H1 (cell line): ENCODE measurements around the gene SUPT7L. TPM values are rescaled to one million over a fixed set of nuclear protein-coding genes. Genes with fewer than 3 reads are reported as not detected.

Experiments
- CTCF ChIA-PET: fragments of 300-600 bp; sonication (Branson Sonifier 250); formaldehyde crosslinking; loops from one replicate; lab custom pipeline; 2021; ENCODE audit not compliant: partially characterized antibody; lab: Charles Lee
- POLR2A ChIA-PET: fragments of 300-600 bp; sonication (Branson Sonifier 250); formaldehyde crosslinking; loops from one replicate; lab custom pipeline; 2021; ENCODE audit warnings: inconsistent platforms; ENCODE audit not compliant: partially characterized antibody; lab: Charles Lee
- DNase-seq, 2 experiments: peaks; one replicate each; pipeline versions ENCODE4 v3.0.0 to v3.0.0-alpha.2; 2010 to 2022; ENCODE audit warnings: low spot score in 2 of 2, low read depth in 1 of 2, mixed read lengths in 1 of 2
- FAIRE-seq: peaks from 2 replicates; lab custom pipeline; 2011; peaks lifted over from hg19 to GRCh38; lab: Jason Lieb, UNC
- H2AFZ ChIP-seq: 2 replicates; pipeline ENCODE4 v1.8.1; 2012; ENCODE audit warnings: low read length, inconsistent platforms
- H2AK5ac ChIP-seq: 2 replicates; pipeline ENCODE4 v1.6.1; 2013; ENCODE audit warnings: low read depth, low read length
- H2BK120ac ChIP-seq: replicated peaks from 2 replicates; pipeline ENCODE3; 2013; ENCODE audit warnings: low read depth, low read length, inconsistent platforms
- H2BK12ac ChIP-seq: 2 replicates; pipeline ENCODE4 v1.6.1; 2013; ENCODE audit warnings: low read depth, low read length
- H2BK15ac ChIP-seq: 2 replicates; pipeline ENCODE4 v1.6.1; 2013; ENCODE audit warnings: low read length
- H2BK20ac ChIP-seq: 2 replicates; pipeline ENCODE4 v1.6.1; 2013; ENCODE audit warnings: low read length
- H2BK5ac ChIP-seq: 2 replicates; pipeline ENCODE4 v1.6.1; 2013; ENCODE audit warnings: low read depth, low read length
- H3K14ac ChIP-seq: 2 replicates; pipeline ENCODE4 v1.6.1; 2013; ENCODE audit warnings: inconsistent platforms; ENCODE audit not compliant: insufficient read length
- H3K18ac ChIP-seq: 2 replicates; pipeline ENCODE4 v1.6.1; 2013; ENCODE audit warnings: low read length; ENCODE audit errors: extremely low read depth
- H3K23ac ChIP-seq: 2 replicates; pipeline ENCODE4 v1.6.1; 2013; ENCODE audit warnings: inconsistent platforms; ENCODE audit not compliant: insufficient read length
- H3K23me2 ChIP-seq: 2 replicates; pipeline ENCODE4 v1.6.1; 2013; ENCODE audit warnings: low read depth, low read length
- H3K27ac ChIP-seq: 2 replicates; pipeline ENCODE4 v1.6.1; 2011; ENCODE audit warnings: low read depth, low read length, inconsistent platforms
- H3K27me3 ChIP-seq, 4 experiments: replicated peaks in 1 of 4; 1 replicate in 1 of 4; 2 replicates in 3 of 4; pipeline versions ENCODE4 v1.6.1 to v1.8.1; 2011 to 2013; ENCODE audit warnings: low read length in 3 of 4, mild to moderate bottlenecking in 3 of 4, inconsistent platforms in 2 of 4, mixed read lengths in 2 of 4, moderate library complexity in 1 of 4; ENCODE audit not compliant: control insufficient read depth in 3 of 4, insufficient read depth in 3 of 4; ENCODE audit errors: extremely low read depth in 1 of 4
- H3K36me3 ChIP-seq, 4 experiments: 2 replicates each; pipeline versions ENCODE4 v1.6.1 to v1.8.1; 2011 to 2013; ENCODE audit warnings: mild to moderate bottlenecking in 4 of 4, low read length in 3 of 4, moderate library complexity in 2 of 4, control low read depth in 1 of 4, inconsistent platforms in 1 of 4; ENCODE audit not compliant: insufficient read depth in 4 of 4, control insufficient read depth in 2 of 4
- H3K4ac ChIP-seq: replicated peaks from 2 replicates; pipeline ENCODE3; 2013; ENCODE audit warnings: low read length, low read depth, mixed read lengths, inconsistent platforms; ENCODE audit not compliant: insufficient read length
- H3K4me1 ChIP-seq, 4 experiments: replicated peaks in 1 of 4; 1 replicate in 1 of 4; 2 replicates in 3 of 4; pipeline versions ENCODE4 v1.6.1 to v1.8.1; 2011 to 2013; ENCODE audit warnings: low read length in 3 of 4, inconsistent platforms in 2 of 4, mixed read lengths in 1 of 4; ENCODE audit not compliant: insufficient read depth in 4 of 4, control insufficient read depth in 3 of 4
- H3K4me2 ChIP-seq, 2 experiments: 2 replicates each; pipeline versions ENCODE4 v1.6.1 to v1.8.1; 2011 to 2013; ENCODE audit warnings: low read depth in 2 of 2, low read length in 2 of 2, control low read depth in 1 of 2, inconsistent platforms in 1 of 2, mild to moderate bottlenecking in 1 of 2; ENCODE audit not compliant: insufficient read depth in 1 of 2
- H3K4me3 ChIP-seq, 4 experiments: fragments of 200-600, 300-600 bp in 1 of 4; sonication (generic), shearing (Covaris generic), sonication (Bioruptor Twin) in 1 of 4; 2 replicates each; pipeline versions ENCODE4 v1.5.1 to v1.8.1; 2011 to 2016; ENCODE audit warnings: low read length in 4 of 4, low read depth in 3 of 4, control low read depth in 2 of 4, inconsistent platforms in 2 of 4, mild to moderate bottlenecking in 2 of 4, mixed read lengths in 1 of 4, moderate library complexity in 1 of 4; ENCODE audit not compliant: insufficient read depth in 2 of 4; ENCODE audit errors: extremely low read depth in 1 of 4
- H3K56ac ChIP-seq: replicated peaks from 2 replicates; pipeline ENCODE3; 2013; ENCODE audit warnings: low read depth, mild to moderate bottlenecking, mixed read lengths, low read length, inconsistent platforms; ENCODE audit not compliant: insufficient read length
- H3K79me1 ChIP-seq: 2 replicates; pipeline ENCODE4 v1.6.1; 2013; ENCODE audit warnings: low read depth, low read length, control low read depth
- H3K79me2 ChIP-seq, 2 experiments: 2 replicates each; pipeline versions ENCODE4 v1.6.1 to v1.8.1; 2012 to 2013; ENCODE audit warnings: low read length in 2 of 2, mild to moderate bottlenecking in 2 of 2, inconsistent platforms in 1 of 2; ENCODE audit not compliant: insufficient read depth in 2 of 2, control insufficient read depth in 1 of 2
- H3K9ac ChIP-seq, 4 experiments: replicated peaks in 1 of 4; 1 replicate in 1 of 4; 2 replicates in 3 of 4; pipeline versions ENCODE4 v1.6.1 to v1.8.1; 2011 to 2013; ENCODE audit warnings: low read depth in 3 of 4, low read length in 3 of 4, control low read depth in 2 of 4, mild to moderate bottlenecking in 2 of 4, moderate library complexity in 2 of 4, inconsistent platforms in 1 of 4; ENCODE audit errors: extremely low read depth in 1 of 4
- H3K9me3 ChIP-seq, 2 experiments: 2 replicates each; pipeline versions ENCODE4 v1.6.1 to v1.8.1; 2012 to 2013; ENCODE audit warnings: mild to moderate bottlenecking in 2 of 2, moderate library complexity in 2 of 2, control low read depth in 1 of 2, inconsistent platforms in 1 of 2, low read depth in 1 of 2, low read length in 1 of 2, mixed read lengths in 1 of 2; ENCODE audit not compliant: insufficient read depth in 2 of 2
- H4K20me1 ChIP-seq, 2 experiments: replicated peaks in 1 of 2; 2 replicates each; pipeline versions ENCODE3 to v1.8.1; 2011 to 2013; ENCODE audit warnings: inconsistent platforms in 2 of 2, low read length in 2 of 2, mild to moderate bottlenecking in 1 of 2; ENCODE audit not compliant: insufficient read depth in 2 of 2, control insufficient read depth in 1 of 2
- H4K5ac ChIP-seq: 2 replicates; pipeline ENCODE4 v1.6.1; 2013; ENCODE audit warnings: low read length, low read depth, mixed read lengths, inconsistent platforms; ENCODE audit not compliant: insufficient read length
- H4K8ac ChIP-seq: 2 replicates; pipeline ENCODE4 v1.8.0; 2013; ENCODE audit warnings: mild to moderate bottlenecking, moderate library complexity, low read length, inconsistent platforms; ENCODE audit not compliant: insufficient read depth; ENCODE audit errors: extremely low read depth
- H4K91ac ChIP-seq: replicated peaks from 2 replicates; pipeline ENCODE3; 2013; ENCODE audit warnings: low read length, mixed read lengths, inconsistent platforms; ENCODE audit not compliant: insufficient read length
- CTCF ChIP-seq, 3 experiments: IDR thresholded peaks; 1 replicate in 2 of 3; 2 replicates in 1 of 3; pipeline versions ENCODE4 v1.5.1 to v1.6.1; 2011; ENCODE audit warnings: low read length in 3 of 3, mild to moderate bottlenecking in 3 of 3, inconsistent platforms in 2 of 3, low read depth in 1 of 3, moderate library complexity in 1 of 3; ENCODE audit not compliant: insufficient read depth in 1 of 3; ENCODE audit errors: control extremely low read depth in 1 of 3
- RAD21 ChIP-seq, 2 experiments: IDR thresholded peaks in 1 of 2; conservative IDR thresholded peaks in 1 of 2; 2 replicates each; pipeline ENCODE4 v1.6.1; 2011; ENCODE audit warnings: low read depth in 2 of 2, low read length in 2 of 2, improper control_type of control experiment in 1 of 2, inconsistent platforms in 1 of 2, mild to moderate bottlenecking in 1 of 2, moderate library complexity in 1 of 2
- RXRA ChIP-seq: IDR thresholded peaks from 2 replicates; pipeline ENCODE4 v1.6.1; 2011; ENCODE audit warnings: low read depth, mild to moderate bottlenecking, low read length, moderate library complexity; ENCODE audit not compliant: insufficient read depth
- WGBS, 2 experiments: shearing (Covaris generic) in 1 of 2; methylation state at CpG; one replicate each; pipeline versions ENCODE4 v1.1.6 to v1.1.7; 2013 to 2015; ENCODE audit warnings: low lambda C conversion rate in 2 of 2, mixed read lengths in 2 of 2, inconsistent platforms in 1 of 2, low coverage in 1 of 2, missing lambda C conversion rate in 1 of 2; ENCODE audit not compliant: insufficient replicate concordance in 2 of 2, insufficient coverage in 1 of 2, insufficient read length in 1 of 2; ENCODE audit errors: extremely low coverage in 1 of 2, missing lambda C conversion rate in 1 of 2; 5-methylcytosine and 5-hydroxymethylcytosine counted together
- polyA plus RNA-seq, 7 experiments: library from polyadenylated mRNA; depleted of rRNA in 3 of 7; stranded (reverse) in 5 of 7; unstranded in 2 of 7; fragments of >200 nt in 5 of 7; fragments of 200-250 nt in 2 of 7; gene quantifications; 1 replicate in 5 of 7; 2 replicates in 1 of 7; 4 replicates in 1 of 7; pipeline versions ENCODE4 v1.2.1 to v1.2.3, GENCODE V29; 2011 to 2013; ENCODE audit warnings: missing spikeins in 2 of 7, mixed read lengths in 2 of 7
- total RNA-seq: library from RNA; stranded (reverse); fragmentation: NEBNext Ultra II Directional; extraction: Animal tissue kit (Norgen Biotek cat#: 25700); gene quantifications from 2 replicates; pipeline ENCODE4 v1.2.1, GENCODE V29; 2021

The SUPT7L gene
- total and polyA plus RNA-seq, 2 of the 8 experiments (the other 6 are each of a cell fraction or from before 2014, with no cell fraction given) = 22.2 to 26.6 TPM

GRCh38 chr2:27621524-27621923, 41.9 kb downstream of the SUPT7L start:
- no peak for FAIRE-seq
- Histone ChIP-seq H2BK12ac (no peak overlapping the region), H3K27me3 (no peaks in the 10 kb centered on the region), H2BK120ac (no peak overlapping the region), H2BK15ac (no peak overlapping the region), H4K8ac (no peak overlapping the region), H3K18ac (no peak overlapping the region), H3K4me1 (no peaks in the 10 kb centered on the region; a peak in 3 of 7 replicates), H3K4ac (no peak overlapping the region), H4K91ac (no peak overlapping the region), H2BK20ac (no peak overlapping the region), H3K4me3 (no peak overlapping the region), H3K56ac (no peak overlapping the region), H2BK5ac (no peak overlapping the region), H3K14ac (no peak overlapping the region), H2AFZ (no peak overlapping the region), H3K27ac (no peak overlapping the region), H3K23ac (no peak overlapping the region), H3K79me2 (no peaks in the 10 kb centered on the region), H4K20me1 (no peaks in the 10 kb centered on the region), H3K4me2 (no peak overlapping the region), H3K36me3 (peaks cover 3 to 58% (median 5%) of the 10 kb centered on the region in 4 experiments; a peak in 7 of 8 replicates), H3K23me2 (no peaks in the 10 kb centered on the region), H4K5ac (no peak overlapping the region), H3K9me3 (no peaks in the 10 kb centered on the region), H3K79me1 (no peaks in the 10 kb centered on the region), H3K9ac (no peak overlapping the region), H2AK5ac (no peak overlapping the region)
- 93% methylated on average over 1 of the region's 1 CpG; no CpG with 5 or more reads in 1 of the 2 experiments for WGBS, 2 experiments
- no peak for DNase-seq
- POLR2A ChIA-PET = interaction anchor here (1.1 to 1.3 kb wide), 2 partner anchors 42 to 179 kb away, joined by 3 read pairs; partner anchors contain the start of genes SLC4A1AP and SUPT7L
- TF ChIP-seq CTCF (IDR thresholded peaks at IDR 0.05; ENCODE audit: control extremely low read depth in 1 of 3, insufficient read depth in 1 of 3, low read depth in 1 of 3, low read length in 3 of 3) (peak in 2 of 3 experiments; percentile 10 to 26; a peak in 1 of 4 replicates), RAD21 (IDR thresholded peaks at IDR 0.05 in 1 of 2, conservative IDR thresholded peaks at IDR 0.05 in 1 of 2; ENCODE audit: low read depth in 2 of 2, low read length in 2 of 2) (peak; percentile 30 to 37; a peak in 3 of 4 replicates), RXRA (no peak)
- CTCF ChIA-PET = interaction anchor here (0.7 to 1.5 kb wide), 6 partner anchors 14 to 318 kb away, joined by 3 to 7 read pairs (median 3); no protein-coding TSS in a partner anchor
